Transverse colon (tissue), 3 donors: ENCODE results near the gene DDX3X.

Source experiments
- CTCF ChIP-seq, 5 experiments: fragments of 200-600 bp in 3 of 5; fragments of 450-650 bp in 2 of 5; sonication (generic) in 3 of 5; IDR thresholded peaks; 1 replicate in 2 of 5; 2 replicates in 3 of 5; pipeline ENCODE4 v1.5.1; 2016 to 2017; ENCODE audit warnings: antibody characterized with exemption in 5 of 5, inconsistent platforms in 3 of 5, mild to moderate bottlenecking in 2 of 5, moderate library complexity in 1 of 5
- POLR2A ChIP-seq: fragments of 450-650 bp; IDR thresholded peaks from one replicate; pipeline ENCODE4 v1.6.1; 2016; ENCODE audit warnings: antibody characterized with exemption, mild to moderate bottlenecking, moderate library complexity

- TF ChIP-seq CTCF (IDR thresholded peaks at IDR 0.05) = no peak
- TF ChIP-seq POLR2A = no peak
Observed at GRCh38 chrX:41329101-41329500, 4.9 kb upstream of the DDX3X start.
